NCI-H460 (cell line): ENCODE data around the gene GARIN5A. TPM values are rescaled to one million over a fixed set of nuclear protein-coding genes. Genes with fewer than 3 reads are reported as not detected.

Experiments
- DNase-seq: peaks from one replicate; pipeline ENCODE4 v3.0.0-alpha.2; 2016; ENCODE audit warnings: low read depth; ENCODE audit errors: extremely low read depth
- total RNA-seq: library from RNA; depleted of rRNA; stranded (reverse); fragments of >200 nt; shearing (Covaris generic); gene quantifications from 2 replicates; pipeline ENCODE4 v1.2.3, GENCODE V29; 2014

GARIN5A gene
- total RNA-seq, 1 experiment from 2014 or later, result 0.92 TPM

GRCh38 chr19:50509366-50509765 is 32.7 kb upstream of the GARIN5A start:
- no peak for DNase-seq

- DNase-seq, result no peak
Measured at GRCh38 chr19:50508843-50509190, 32.2 kb upstream of the GARIN5A start.

- DNase-seq, result no peak
Measured at GRCh38 chr19:50507376-50507775, 30.7 kb upstream of the GARIN5A start.

- DNase-seq, result no peak
Measured at GRCh38 chr19:50506700-50507099, 30.1 kb upstream of the GARIN5A start.

- no peak for DNase-seq
Measured at GRCh38 chr19:50505856-50506611, 29.4 kb upstream of the GARIN5A start.

- DNase-seq, result no peak
Measured at GRCh38 chr19:50501568-50502475, 25.2 kb upstream of the GARIN5A start.

GRCh38 chr19:50501186-50501567 is 24.5 kb upstream of the GARIN5A start:
- no peak for DNase-seq

GRCh38 chr19:50500753-50501151 is 24.1 kb upstream of the GARIN5A start:
- no peak for DNase-seq

- DNase-seq, result no peak
Measured at GRCh38 chr19:50500060-50500752, 23.6 kb upstream of the GARIN5A start.

- no peak for DNase-seq
Measured at GRCh38 chr19:50498219-50499056, 21.8 kb upstream of the GARIN5A start.

GRCh38 chr19:50497022-50497405 is 20.4 kb upstream of the GARIN5A start:
- no peak for DNase-seq

- no peak for DNase-seq
Measured at GRCh38 chr19:50496189-50497021, 19.8 kb upstream of the GARIN5A start.

- no peak for DNase-seq
Measured at GRCh38 chr19:50495020-50495531, 18.4 kb upstream of the GARIN5A start.

GRCh38 chr19:50494186-50495019 is 17.8 kb upstream of the GARIN5A start:
- no peak for DNase-seq

- no peak for DNase-seq
Measured at GRCh38 chr19:50493171-50493570, 16.5 kb upstream of the GARIN5A start.

- DNase-seq, result no peak
Measured at GRCh38 chr19:50492303-50493052, 15.8 kb upstream of the GARIN5A start.

GRCh38 chr19:50490991-50491472 is 14.4 kb upstream of the GARIN5A start:
- DNase-seq, result no peak

- DNase-seq, result no peak
Measured at GRCh38 chr19:50490411-50490811, 13.8 kb upstream of the GARIN5A start.
